ENCODE results near the gene SERINC5.
A peak's percentile ranks its signal among the peaks of the same experiment; 100 is the strongest.

SERINC5 gene

DNA sequence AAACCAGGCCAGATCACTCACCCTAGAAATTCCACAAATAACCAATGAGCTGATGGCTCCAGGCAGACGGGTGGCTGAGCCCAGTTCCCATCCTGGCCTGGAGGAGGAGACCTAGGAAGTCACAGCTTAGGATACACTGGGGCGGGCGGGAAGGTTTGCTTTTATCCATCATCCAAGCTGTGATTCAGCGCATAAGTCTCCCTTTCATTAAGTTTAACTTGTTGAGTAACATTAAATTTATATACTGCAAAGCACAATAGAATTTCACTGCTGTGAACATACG is 165.0 kb downstream of the SERINC5 start:
- no peak for DNase-seq

DNA sequence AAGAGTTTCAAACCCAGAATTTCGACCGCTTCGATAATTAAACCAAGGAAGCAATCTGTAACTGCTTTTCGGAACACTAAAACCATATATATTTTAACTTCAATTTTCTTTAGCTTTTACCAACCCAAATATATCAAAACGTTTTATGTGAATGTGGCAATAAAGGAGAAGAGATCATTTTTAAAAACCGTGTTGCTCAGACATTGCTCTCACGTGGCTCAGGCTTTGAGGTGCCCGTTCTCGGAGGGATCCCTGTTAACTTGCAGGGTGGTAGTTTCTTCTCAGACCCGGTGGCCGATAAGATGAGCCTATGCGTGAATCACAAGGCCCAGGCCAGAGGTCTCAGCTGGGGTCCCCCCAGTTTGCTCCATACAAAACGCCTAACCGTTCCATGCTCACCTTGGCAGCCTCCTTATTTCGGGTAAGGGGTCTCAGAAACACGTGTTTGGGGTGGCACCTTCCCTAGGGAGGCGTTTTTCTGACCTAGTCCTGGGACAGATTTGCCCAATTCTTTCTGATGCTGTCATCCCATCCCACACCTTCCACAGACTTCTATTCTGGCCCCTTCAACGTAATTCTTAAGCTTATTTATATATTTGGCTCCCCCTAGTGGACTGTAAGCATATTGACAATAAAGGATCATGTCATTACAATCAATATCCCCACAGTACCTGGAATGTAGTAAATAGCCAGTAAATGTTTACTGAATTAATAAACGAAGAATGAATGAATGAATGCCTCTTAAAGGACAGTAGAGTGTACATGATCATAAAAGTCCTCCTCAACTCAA is 172.6 kb downstream of the SERINC5 start:
- DNase-seq, result peak; percentile 20

DNA sequence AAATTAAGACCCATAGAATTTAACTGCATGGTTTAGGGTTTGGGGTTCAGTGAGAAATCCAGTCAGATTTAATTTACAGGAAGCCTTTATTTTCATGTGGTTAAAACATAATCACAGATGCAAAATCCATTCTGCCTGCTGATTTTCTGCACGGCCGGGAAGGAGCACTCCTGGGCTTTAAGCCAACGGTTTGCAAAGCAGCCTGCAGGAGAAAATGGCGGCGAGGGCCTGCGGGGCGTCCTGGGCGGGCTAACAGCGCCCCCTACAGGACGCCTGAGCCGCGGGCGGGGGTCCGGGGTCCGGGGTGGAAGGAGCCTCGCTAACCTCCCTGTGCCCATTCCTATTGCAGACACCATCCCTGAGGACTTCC is 173.1 kb downstream of the SERINC5 start:
- no peak for DNase-seq

DNA sequence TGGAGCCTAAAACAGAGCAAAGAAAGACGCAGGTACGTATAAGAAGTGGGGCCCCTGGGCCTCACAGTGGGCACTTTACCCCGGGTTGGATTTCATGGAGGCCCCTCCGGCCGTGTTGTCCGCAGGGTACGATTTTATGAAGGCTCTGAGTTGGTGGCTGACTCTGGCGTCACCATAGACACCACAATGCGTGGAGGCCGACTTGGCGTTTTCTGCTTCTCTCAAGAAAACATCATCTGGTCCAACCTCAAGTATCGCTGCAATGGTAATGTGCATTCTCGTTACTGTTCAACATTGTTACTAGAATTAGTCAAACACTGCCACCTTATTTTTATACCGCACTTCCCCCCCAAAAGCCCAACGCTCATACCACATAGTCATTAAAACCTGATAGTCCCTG is 173.6 kb downstream of the SERINC5 start:
- no peak for DNase-seq

DNA sequence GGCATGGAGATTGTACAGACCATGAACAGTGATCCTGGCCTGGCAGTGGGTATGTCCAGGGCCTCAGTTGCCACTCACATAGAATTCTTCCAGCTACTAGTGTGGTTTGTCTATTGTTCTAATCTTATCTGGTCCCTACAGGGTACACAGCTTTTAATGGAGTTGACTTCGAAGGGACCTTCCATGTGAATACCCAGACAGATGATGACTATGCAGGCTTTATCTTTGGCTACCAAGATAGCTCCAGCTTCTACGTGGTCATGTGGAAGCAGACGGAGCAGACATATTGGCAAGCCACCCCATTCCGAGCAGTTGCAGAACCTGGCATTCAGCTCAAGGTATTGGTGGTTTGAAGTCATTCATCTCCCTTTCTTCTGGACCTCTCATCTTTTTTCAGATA is 176.9 kb downstream of the SERINC5 start:
- DNase-seq, result no peak

DNA sequence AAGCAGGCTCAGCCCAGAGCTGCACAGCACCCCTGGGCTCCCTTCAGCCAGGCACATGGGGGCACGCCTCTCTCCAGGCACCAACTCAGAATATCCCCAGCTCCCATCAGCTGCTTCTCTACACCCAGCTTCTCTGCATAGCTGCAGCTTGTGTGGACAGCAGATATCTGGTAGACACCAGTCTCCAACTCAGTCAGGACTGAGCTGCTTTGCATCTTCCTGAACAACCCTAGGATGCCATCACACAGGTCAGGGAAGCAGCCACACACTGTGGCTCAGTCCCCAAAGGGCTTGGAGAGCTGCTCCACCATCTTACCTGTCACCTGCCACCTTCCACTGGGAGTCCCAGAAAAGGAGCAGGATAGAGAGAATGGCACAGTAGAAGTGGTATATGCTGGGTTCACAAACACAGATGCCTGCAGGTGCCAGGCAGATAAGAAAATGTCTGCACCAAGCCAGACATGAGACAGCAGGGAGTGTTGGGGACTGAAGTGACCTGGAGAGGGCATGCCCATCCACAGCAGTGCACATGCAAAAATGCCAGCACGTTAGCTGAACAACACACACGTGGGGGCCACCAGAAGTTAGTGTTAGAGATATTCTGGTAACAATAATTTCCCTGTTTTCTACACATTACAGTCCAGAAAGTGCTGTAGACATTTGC is 178.7 kb downstream of the SERINC5 start:
- no peak for DNase-seq

DNA sequence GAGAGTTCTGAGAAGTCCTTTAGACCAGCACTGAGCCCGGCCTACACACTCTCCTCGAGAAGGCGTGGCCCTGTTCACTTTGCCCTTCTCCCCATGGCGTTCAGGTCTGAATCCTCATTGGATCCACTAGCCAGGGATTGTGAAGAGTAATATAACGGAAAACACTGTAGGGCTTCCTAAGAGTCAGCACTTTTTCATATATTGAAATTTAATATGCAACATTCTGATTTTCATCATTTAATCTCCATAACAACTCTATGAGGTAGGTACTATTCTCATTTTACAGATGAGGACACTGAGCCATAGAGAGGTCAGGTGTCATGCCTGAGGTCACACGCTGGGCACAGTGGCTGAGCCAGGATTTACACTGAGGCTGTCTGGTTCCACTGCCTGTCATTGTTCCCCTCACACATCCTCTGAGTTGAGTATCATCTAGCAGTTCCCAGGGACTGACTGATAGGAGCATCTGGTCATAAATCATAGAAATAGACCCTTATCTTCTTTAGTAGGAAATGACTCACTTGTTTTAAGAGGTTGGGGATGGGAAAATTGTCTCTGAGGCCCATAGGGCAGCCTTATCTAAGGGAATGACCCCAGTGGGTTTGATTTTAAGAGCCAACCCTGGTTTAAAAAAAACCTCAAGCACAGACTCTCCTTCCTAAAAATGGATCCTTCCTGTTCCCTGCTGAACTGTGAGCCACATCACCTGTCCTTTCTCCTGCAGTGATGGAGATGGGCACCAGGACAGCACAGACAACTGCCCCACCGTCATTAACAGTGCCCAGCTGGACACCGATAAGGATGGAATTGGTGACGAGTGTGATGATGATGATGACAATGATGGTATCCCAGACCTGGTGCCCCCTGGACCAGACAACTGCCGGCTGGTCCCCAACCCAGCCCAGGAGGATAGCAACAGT is 179.5 kb downstream of the SERINC5 start:
- no peak for DNase-seq

DNA sequence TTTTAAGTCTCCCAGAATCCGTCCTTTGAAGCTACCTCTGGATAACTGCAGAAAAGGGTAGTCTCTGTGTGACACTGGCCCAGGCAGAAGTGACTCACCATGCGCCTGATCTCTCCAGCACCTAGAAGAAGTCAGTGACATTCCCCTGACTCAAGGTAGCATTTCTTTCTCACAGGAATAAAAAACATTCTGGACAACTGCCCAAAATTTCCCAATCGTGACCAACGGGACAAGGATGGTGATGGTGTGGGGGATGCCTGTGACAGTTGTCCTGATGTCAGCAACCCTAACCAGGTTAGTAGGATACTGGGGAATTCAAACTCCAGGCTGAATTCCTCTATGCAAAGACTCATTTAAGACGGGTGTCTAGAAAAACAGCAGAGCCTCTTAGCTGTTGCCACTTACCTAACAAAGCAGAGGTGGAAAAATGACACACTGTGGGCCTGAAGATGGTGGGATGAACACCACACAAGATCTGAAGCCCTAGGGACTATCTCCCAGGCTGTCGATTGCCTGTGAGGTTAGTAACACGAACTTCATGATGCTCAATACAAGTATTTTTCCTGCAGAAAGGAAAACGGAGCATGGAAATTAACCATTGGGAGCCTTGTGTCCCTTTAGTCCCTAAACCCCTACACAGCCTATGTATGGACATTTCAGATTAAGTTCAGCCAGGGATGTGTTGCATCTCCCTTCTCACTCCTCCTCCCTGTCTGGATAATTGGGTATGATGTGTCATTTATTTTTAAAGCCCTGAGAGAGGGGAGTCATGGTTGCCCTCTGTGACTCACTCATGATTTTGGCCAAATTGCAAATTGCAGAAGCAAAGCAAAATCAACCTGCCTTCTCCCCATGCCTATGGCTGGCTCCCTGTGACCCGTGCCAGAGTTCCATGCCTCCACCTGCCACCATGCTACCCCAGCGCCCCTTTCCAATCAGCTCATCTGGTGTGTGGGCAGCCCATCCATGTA is 183.5 kb downstream of the SERINC5 start:
- DNase-seq, result no peak

DNA sequence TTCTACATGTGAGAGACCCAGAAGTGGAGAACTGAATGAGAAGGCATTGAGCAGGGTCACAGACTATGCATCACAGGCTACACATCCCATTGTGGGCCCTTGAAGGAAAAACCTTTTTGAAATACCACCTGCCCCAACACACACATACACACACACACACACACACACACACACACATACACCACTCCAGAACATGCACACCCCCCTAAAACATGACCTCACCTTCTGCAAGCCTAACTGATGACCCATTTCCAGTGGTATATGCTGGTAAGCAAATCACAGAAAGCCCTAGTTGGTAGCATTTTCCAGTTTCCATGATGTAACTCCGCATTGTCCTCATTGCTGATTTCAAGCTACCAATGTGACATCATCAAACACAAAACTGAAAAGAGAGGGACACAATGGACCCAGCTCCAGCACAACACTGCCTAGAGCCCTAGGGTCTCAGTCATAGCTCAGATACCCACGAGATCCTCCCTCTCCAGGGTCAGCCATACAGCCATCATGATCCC is 184.3 kb downstream of the SERINC5 start:
- DNase-seq, result no peak

DNA sequence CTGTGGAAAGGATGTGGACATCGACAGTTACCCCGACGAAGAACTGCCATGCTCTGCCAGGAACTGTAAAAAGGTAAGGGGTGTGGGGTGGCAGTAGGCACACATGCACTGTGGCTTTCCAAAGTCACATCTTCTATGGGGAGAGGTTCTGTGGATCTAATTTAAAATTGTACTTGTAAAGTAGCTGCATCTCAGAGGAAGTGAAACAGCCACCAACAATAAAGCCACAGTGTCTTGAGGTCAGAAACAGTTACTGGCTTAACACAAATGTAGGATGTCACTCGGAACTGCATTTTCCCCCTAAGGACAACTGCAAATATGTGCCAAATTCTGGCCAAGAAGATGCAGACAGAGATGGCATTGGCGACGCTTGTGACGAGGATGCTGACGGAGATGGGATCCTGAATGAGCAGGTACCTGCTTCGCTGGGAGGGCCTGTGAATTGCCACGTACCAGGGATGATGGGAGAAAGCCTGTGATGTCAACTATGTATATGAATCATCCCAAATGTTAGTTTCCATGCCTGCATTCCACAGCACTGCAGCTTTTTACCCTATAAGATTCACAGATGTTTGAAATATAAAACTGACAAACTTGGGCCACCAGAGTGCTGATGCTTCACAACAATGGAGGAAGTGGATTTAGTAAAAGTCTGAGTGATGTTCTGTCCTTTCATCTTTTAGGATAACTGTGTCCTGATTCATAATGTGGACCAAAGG is 185.4 kb downstream of the SERINC5 start:
- no peak for DNase-seq

DNA sequence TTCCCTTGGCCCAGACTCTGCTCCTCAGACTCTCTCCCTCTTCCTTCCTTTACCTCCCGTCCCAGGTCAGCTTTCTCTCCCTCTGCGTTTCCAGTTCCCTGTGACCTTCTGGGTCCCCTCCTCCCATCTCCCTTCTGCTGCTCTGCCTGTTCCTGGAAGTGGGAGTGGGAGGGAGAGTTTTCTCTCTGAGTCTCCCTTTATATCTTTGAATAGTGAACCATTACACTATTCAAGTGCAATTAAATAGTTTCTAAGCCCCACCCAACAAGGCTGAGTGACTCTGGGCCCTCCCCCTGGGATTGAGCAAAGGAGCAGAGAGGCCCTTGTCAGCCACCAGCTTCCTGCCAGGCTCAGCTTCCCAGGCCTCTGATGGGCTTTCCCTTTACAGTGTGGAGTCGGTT is 185.9 kb downstream of the SERINC5 start:
- no peak for DNase-seq

DNA sequence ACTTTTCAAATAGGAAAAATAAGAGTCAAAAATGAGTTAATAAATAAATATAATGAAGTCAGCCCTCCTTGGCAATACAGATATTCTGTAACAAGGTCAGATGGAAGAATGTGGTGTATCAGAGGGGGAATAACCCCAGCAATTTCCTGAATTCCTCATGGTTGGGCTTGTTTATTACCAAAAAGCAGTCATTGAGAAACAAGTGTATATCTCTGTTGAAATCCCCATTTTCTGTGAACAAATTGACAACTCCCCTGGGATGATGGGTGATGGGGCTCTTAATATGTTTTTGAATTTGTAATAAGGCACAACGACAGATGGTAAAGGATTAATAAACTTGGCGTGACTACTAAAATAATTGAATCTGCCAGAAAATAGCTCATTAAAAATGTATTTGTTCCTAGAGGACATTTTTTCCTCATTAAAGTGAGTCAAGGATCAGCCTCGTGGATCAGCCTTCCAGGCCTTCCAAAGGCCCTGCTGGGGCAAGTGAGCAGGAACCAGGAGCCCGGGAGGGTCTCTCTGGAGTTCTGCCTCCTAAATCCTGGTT is 186.5 kb downstream of the SERINC5 start:
- no peak for DNase-seq

DNA sequence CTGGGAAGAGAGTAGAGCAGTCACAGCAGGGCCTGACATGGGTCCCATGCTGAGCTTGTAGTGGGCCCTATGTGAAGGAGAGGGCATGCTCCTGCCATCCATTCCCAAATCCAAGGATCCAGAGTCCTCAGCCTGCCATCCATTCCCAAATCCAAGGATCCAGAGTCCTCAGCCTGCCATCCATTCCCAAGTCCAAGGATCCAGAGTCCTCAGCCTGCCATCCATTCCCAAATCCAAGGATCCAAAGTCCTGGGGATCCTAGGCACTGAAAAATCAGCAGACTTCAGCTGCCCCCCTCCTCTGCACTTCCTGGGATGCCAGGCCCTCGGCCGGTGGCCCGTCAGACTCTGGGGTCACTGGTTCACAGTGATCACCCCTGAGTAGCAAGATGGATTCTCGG is 187.1 kb downstream of the SERINC5 start:
- DNase-seq, result no peak

DNA sequence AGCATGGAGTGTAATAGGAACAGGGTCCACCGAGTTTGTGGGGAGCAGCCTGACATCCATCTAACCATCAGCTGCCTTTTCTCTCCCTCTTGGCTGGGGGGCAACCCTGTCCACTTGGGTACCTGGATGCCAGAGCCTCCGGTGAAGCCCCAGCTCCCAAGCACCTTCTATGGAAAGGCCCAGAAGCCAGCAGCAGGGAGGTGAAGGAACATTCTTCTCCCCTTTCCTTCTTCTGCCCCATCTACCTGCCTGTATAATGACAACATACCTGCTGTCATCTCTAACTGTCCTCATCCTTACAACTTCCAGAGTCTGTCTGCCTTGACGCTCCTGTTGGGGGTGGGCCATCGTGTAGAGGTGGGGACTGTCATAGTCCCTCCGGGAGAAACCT is 187.6 kb downstream of the SERINC5 start:
- DNase-seq, result no peak

DNA sequence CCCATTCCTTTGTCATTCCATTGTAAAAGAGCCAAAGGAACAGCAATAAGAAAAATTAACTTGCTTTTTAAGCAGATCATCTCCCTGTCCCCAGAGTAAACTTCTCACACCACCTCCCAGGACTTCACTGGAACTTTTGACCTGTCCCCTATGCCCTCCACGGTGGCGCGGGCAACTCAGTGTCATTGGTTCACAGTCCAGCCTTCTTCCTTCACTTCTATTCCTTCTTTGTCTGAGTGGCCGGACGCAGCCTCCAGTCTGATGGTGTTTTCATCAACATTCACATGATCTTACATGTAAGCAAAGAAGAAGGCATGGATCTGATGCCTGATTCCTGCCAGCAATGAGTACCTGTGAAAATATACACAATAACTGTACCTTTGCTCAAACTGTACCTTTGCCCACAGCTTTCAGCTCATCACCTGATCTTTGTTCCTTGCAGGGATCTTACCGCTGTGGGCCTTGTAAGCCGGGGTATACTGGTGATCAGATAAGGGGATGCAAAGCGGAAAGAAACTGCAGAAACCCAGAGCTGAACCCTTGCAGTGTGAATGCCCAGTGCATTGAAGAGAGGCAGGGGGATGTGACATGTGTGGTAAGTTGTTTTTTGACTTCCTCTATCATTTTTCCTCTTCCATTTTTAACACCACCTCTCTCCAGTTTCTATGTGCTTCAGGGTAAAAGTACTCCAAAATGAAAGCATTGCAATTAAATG is 188.2 kb downstream of the SERINC5 start:
- no peak for DNase-seq

DNA sequence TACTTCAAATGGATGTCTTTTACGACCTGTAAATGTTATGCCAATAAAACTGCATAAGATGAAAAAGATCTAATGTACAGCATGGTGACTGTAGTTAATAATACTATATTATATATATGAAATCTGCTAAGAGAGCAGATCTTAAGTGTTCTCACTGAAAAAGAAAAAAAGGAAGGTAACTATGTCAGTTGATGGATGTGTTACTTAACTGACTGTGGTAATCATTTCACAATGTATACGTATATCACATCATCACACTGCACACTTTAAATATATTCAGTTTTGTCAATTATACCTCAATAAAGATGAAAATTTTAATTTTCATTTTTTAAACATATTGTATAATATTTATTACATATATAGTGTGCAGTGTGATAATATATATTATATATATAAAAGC is 188.8 kb downstream of the SERINC5 start:
- DNase-seq, result no peak

DNA sequence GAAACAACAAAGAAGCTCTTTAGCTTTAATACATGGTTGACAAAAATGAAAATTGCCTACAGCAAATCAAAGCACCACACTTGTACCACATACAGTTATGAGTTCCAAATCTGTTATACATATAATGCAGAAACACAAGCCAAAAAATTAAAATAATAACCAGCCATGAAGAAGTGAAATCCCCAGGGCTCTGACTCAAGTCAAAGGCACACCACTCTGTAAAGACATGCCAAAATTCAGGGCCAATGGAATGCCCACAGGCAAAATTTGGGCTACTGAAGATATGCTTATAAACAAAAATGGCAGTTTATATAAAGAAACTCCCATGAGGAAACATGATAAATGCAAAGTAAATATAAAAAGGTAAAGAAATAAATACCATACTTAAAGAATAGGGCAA is 191.7 kb downstream of the SERINC5 start:
- DNase-seq, result no peak

All from NCI-H1436 treated with DMSO at 0.1 percent for 48 hours (cell line).